GM12873 (cell line): Measurements from ENCODE around the gene FECH.

Experiments
- CTCF ChIP-seq: IDR thresholded peaks from 2 replicates; pipeline ENCODE4 v1.5.1; 2012; ENCODE audit warnings: low read depth, mild to moderate bottlenecking, moderate library complexity, low read length, control low read depth; ENCODE audit not compliant: insufficient read depth; ENCODE audit errors: missing control alignments

The FECH gene

DNA sequence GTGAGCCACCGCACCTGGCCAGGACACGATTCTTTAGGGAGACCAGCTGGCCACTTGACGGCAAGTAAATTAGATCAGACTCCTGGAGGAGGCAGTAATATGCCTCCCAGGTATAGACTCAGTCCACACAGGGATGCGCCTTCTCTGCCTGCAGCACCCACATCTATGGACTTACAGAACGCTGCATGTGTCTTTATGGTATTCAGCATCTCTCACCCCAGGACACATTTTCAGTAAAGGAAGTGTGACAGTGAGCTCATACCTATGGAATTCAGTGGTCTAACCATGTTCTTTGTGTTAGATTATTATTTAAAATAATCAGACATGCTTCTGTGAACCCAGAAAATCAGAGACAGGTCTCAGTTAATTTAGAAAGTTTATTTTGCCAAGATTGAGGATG is 41.0 kb upstream of the FECH start:
- TF ChIP-seq CTCF, result no peak

DNA sequence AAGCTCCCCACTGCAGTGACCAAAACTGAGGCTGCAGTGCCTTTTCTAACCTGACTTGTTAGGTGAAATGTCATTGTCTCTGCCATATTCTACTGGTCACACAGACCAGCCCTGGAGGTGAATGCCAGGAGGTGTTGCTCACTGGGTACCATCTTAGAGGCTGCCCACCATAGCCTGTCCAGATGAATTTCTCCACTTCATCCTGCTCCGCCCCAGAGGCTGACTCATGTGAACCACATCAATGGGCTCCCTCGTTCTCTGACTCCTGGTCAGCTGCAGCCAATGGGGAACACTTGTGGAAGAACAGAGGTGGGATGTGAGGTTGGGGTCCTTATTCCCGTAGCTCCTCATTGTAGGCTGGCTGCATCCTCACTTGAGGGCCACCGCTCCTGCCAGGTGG is 38.5 kb upstream of the FECH start:
- TF ChIP-seq CTCF, result no peak

GRCh38 chr18:57621246-57621604 is 34.7 kb upstream of the FECH start:
- no peak for TF ChIP-seq CTCF

DNA sequence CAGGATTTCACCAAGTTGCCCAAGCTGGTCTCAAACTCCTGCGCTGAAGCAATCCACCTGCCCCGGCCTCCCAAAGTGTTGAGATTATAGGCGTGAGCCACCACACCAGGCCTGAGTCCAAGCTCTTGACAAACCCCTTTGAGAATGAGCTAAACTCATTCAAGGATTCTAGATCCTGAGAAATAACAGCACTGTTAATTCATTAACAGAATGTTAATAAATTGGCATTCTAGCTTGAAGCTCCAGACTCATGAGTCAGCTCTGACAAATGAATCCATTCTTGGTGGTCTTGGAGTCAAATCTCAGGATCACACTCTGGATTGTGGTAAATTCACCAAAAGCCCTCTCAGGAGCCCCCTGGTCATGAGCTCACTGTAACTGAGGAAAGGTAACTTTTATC is 33.4 kb upstream of the FECH start:
- TF ChIP-seq CTCF, result no peak

DNA sequence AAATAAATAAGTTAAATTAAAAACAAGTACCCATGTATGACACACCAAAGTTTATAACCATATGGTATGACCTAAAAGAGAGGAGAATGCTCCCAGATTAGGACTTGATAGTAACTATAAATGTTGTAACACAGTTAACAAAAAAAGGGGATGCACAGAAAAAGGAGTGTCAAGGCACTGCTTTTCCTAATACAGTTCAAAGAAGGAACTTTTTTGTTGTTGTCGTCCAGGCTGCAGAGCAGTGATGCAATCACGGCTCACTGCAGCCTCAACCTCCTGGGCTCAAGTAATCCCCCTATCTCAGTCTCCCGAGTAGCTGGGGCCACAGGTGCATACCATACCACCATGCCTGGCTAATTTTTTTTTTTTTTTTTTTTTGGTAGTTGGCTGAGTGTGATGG is 32.4 kb upstream of the FECH start:
- no peak for TF ChIP-seq CTCF

DNA sequence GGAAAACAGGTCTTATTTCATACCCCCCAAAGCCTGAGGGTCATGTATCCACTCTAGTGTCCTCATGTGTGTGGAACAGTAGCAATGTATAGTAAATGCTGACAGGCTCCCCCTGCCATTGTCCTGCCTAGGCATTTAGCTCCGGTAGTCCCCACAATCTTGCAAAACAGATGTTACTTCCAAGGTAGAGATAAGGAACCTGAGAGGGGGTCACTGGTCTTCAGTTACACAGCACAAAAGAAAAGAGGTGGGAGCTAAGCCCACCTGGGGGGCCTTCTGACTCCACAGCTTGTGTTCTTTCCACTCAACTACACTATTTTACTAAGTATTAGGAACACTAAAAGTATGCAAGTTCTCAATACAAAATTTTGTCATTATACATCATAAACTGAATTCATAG is 17.4 kb upstream of the FECH start:
- no peak for TF ChIP-seq CTCF

- TF ChIP-seq CTCF, result no peak
Observed at GRCh38 chr18:57595347-57595746, 8.8 kb upstream of the FECH start.

GRCh38 chr18:57589161-57589560 is 2.7 kb upstream of the FECH start:
- TF ChIP-seq CTCF, result no peak
